GM21367 (cell line): ENCODE measurements around the gene EPHX1.
"Not testable (repeated sequence)": the region's sequence is repeated elsewhere in the genome, so short reads cannot be mapped to it uniquely, and the experiment has no call there.

Experiments
- ATAC-seq: cut with Tn5 transposase; IDR thresholded peaks from one replicate; pipeline ENCODE4 v1.9.1; 2021; ENCODE audit not compliant: unreplicated experiment

Gene EPHX1

GRCh38 chr1:225815526-225816178, 5.7 kb downstream of the EPHX1 start:
- no peak for ATAC-seq

DNA sequence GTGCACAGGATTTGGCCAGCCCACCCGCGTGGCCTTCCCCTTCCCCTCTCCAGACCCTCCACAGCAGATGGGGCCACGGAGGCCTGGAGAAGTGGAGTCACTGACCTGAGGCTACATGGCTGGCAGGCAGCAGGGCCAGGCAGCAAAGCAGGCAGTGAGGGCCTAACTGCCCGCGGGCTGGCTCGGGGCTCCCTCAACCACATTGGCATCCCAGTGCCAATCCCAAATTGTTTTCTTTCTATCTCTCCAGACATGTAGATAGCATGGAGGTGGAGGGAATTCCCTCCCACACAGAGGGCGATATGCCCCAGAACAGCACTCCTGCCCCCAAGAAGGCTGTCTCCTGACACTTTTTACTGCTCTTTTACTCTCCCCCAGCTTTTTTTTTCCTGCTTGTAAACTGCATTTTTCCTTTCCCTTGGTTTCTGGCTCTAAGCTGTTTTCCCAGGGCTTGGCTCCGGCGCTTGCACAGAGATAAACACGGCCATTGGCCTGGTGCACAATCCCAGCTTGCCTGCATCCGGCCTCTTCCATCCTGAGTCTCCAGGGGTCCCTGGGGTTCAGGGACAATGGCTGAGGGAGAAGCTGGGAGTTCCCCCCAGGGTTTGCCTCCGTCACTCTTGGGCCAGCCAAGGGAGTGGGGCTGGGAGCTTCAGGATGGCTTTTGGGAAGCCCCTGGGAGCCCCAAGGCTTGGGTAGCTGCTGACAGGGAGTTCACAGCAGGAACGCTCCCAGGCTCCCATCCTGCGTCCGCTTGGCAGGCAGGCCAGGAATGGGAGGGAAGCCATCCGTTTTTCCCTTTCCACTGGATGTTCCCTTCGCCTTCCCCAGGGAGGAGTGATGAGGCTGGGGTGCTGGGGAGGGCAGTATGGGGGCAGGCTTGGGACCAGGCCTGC, 7.0 kb downstream of the EPHX1 start:
- no peak for ATAC-seq

- no peak for ATAC-seq
Observed at GRCh38 chr1:225817611-225818061, 7.7 kb downstream of the EPHX1 start.

GRCh38 chr1:225818229-225818628, 8.3 kb downstream of the EPHX1 start:
- ATAC-seq: no peak

DNA sequence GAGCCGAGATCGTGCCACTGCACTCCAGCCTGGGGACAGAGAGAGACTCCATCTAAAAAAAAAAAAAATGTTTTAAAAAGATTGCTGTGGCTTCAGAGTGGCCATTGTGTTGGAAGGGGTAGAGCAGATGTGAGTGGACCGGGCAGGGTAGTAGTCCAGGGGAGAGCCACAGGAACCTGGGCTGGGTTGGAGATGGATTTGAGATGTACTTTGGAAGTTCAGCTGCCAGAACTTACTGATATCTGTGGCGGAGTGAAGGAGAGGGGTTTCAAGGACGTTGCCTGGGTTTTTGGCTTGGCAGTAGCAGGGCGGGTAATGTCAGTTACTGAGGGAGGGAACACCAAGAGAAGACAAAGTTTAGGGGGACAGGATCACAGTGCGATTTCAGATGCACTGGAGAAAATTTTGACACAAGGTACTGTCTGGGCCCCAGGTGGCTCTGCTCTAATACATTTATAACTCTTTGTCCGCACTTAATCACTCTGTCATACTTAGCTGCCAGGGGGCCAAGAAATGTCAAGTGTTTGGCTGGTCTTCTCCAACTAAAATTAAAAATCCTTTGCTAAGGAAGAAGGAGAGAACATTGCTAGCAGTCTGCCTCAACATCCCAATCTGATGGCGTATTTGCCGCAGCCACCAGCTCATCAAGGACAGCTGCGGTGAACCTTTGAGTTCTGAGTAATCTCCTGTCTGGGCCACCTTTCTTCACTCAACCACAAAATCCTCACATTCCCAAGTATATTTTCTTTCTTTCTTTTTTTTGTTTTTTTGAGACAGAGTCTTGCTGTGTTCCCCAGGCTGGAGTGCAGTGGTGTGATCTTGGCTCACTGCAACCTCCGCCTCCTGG, 9.6 kb downstream of the EPHX1 start:
- no peak for ATAC-seq

GRCh38 chr1:225820522-225821120, 10.7 kb downstream of the EPHX1 start:
- ATAC-seq: no peak

DNA sequence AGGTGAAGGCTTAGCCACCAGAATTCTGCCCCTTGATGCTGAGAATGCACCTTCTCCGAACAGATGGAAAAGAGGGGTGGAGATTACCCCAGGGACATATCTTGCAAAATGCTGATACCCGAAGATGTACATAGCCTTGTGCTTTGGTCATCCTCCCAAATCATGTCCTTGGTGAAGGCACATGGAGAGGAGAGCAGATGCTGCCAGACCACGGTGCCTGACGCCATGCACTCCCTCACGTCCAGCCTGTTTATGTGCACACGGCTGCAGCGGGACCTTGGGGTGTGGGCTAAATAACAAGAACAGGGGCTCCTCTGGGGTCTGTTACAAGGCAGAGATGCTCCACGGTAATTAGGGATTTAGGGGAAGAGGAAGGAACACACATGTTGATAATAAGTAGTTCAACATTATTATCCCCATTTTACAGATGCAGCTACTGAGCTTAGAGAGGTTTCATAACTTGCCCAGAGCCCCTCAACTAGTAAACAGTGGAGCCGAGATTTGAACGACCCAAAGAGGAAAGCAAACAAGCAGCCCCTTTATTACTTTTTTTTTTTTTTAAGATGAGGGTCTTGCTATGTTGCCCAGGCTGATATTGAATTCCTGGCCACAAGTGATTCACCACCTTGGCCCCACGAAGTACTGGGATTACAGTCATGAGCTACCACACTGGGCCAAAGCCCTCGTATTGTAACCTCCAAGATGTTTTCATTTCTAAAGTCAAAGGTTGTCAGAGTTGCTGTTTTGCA, 12.9 kb downstream of the EPHX1 start:
- ATAC-seq: no peak

- ATAC-seq: no peak
Observed at GRCh38 chr1:225823811-225824261, 13.9 kb downstream of the EPHX1 start.

DNA sequence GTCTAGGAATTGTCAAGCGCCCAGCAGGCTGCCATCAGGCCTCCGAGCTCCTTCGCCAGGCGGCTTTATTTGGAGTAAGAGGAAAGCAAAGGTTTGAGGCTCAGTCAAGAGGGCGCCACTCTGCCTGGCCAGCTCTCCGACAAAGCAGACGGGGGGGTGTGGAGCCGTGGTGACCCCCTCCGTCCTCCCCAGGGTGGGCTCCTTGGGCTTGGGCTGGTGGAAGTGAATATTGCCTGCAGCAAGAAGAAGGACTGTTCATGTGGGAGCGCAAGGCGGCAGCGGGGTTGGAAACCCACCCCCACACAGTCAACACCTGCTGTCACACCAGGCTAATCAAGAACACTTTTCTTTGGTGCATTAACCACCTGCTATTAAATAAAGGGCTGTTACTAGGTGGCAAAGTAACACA, 14.6 kb downstream of the EPHX1 start:
- ATAC-seq: no peak

DNA sequence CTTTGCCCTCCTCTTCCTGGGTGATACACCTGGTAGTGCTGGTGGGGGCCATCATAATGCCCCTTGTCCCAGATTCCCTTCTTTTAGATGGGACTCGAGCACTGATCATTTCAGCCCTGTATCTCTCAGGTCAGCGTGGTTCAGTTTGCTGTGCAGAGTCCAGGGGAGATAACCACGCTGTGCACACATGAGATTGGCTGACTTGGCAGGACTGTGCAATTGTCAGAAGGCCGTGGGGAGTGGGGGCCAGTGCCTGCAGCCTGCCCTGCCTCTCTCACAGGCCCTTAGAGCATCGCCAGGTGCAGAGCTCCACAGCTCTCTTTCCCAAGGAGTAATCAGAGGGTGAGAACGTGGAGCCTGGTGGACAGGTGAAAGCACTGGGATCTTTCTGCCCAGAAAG, 15.2 kb downstream of the EPHX1 start:
- no peak for ATAC-seq

DNA sequence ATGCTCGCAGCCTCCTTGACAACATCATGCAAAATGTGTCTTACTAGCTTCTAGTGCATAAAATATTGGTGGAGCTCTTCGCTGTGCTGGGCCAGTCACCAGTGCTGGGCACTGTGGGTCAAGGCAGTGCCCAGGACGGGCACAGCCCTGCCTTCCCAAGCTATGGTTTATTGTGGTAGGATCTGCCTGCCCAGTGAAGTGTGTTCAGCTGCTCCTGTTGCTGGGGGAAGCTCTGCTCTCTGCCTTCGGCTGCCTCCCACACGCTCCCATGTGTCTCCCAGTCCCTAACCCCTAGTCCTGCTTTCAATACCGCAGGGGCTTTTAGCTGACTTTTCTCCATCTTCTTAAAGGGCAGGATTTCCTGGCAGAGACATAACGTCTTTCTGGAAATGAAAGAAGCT, 15.7 kb downstream of the EPHX1 start:
- ATAC-seq: no peak

DNA sequence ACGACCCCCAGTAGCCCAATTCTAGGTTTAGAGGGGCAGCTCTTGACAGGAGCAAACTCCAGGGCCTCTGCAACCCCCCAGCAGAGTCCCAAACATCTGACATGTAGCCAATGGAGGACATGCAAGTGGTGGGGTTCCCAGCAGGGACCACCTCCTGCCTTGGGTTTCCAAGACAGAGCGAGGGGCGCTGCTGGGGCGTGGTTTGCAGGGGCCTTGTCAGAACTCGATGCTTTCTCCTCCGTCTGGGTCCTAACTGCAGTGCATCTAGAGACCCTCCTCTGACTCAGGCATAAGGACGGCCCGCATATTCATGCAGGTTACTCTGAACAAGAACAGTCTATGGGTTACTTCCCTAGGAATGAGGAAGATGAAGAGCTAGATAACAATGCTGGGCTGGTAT, 17.2 kb downstream of the EPHX1 start:
- no peak for ATAC-seq

- no peak for ATAC-seq
Observed at GRCh38 chr1:225828706-225829345, 18.9 kb downstream of the EPHX1 start.

DNA sequence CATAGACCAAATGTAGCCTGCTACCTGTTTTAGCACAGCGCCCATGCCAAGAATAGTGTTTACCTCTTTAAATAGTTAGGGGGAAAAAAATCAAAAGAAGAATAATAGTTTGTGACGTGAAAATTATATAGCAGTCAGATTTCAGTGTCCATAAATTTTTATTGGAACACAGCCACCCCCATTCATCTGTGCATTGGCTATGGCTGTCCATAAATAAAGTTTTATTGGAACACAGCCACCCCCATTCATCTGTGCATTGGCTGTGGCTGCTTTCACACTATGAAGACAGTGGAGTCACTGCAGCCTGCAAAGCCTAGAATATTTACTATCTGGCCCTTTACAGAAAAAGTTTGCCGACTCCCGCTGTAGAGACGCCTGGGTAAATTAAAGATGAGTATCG, 20.9 kb downstream of the EPHX1 start:
- ATAC-seq: no peak

- ATAC-seq: no peak
Observed at GRCh38 chr1:225834417-225835329, 24.7 kb downstream of the EPHX1 start.

DNA sequence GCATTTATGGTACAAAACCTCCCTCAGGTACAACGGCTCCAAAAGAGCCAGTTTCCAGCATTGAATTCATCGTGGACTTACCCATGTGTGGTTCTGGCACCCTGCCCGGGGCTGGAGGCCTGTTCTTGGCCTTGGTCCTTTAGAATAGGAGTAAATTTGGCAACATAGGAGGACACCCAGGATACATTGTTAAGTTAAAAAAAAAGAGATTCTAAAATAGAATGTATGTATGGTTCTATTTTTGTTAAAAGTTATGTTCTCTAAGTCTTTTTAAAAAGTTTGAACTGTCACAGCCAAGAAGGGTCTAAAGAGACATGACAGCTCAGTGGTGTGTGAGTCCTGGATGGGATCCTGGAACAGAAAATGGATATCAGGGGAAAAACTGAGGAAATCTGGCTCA, 25.9 kb downstream of the EPHX1 start:
- no peak for ATAC-seq

- ATAC-seq: not testable (repeated sequence)
Observed at GRCh38 chr1:225836296-225836695, 26.4 kb downstream of the EPHX1 start.

DNA sequence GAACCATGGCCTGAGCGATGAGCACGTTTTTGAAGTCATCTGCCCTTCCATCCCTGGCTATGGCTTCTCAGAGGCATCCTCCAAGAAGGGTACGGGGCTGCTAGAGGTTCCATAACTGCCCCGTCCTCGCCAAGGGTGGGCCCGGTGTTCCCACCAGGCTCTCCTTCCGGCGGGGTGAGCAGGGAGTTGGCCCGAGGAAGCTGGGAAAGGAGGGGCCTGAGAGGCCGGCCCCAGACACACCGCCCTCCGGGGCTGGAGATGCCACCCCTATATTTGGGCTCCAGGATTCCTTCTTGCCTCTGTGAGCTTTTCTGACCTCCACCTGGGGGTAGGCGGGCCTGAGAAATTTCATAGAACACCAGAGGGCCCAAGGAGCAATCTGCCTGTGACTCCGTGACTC, 28.9 kb downstream of the EPHX1 start:
- ATAC-seq: no peak

GRCh38 chr1:225840223-225840610, 30.3 kb downstream of the EPHX1 start:
- no peak for ATAC-seq
